Prostate gland (tissue), 2 donors: ENCODE results near the gene MIR17HG.

Source experiments
- CTCF ChIP-seq, 4 experiments: fragments of 200-600 bp in 2 of 4; fragments of 450-650 bp in 2 of 4; sonication (generic) in 2 of 4; IDR thresholded peaks; 1 replicate in 3 of 4; 2 replicates in 1 of 4; pipeline ENCODE4 v1.5.1; 2016 to 2019; ENCODE audit warnings: antibody characterized with exemption in 4 of 4, mild to moderate bottlenecking in 2 of 4, moderate library complexity in 2 of 4
- POLR2A ChIP-seq: fragments of 450-650 bp; IDR thresholded peaks from one replicate; pipeline ENCODE4 v1.6.1; 2016; ENCODE audit warnings: antibody characterized with exemption, mild to moderate bottlenecking
- POLR2AphosphoS5 ChIP-seq: sonication (generic); formaldehyde crosslinking; IDR thresholded peaks from one replicate; pipeline ENCODE4 v1.6.1; 2017; ENCODE audit warnings: antibody characterized with exemption

DNA sequence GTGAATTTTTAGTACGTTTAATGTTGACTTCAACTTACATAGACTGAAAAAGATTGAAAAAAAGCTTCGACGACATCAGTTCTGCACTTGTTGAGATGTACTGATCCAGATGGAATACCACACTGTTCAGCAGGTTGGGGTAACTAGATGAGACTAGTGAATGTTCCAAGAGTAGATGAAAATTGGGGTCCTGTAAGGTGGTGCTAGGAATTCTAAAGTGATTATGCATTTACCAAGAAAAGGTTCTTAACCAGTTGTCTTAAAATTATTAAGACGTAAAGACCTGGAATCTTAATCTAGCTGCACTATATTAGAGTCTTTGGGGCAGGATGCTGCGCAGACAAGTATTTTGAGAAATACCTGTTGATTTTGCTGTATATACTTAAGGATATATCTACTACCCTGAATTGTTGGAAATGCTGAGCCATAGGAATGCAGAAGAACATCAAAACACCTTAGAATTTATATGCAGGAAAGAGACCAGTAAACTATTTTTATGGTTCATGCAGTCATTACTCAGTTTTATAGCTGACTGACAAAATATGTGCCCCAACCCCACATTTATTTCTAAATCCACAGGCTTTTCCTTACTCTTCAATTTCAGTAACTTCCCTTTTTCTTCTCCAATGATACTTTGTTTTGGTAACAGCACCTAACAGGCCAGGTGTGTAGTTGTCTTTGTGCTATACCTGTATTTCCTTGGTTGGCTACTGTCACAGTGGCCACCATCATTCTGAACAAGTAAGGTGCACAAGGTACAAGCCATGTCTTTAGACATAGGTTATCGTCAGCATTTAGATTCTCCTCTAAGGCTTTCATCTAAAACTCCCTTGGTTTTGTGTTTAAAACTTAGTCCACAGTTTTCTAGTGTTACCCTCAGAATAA is 8.6 kb downstream of the MIR17HG start:
- TF ChIP-seq POLR2A (no peak), CTCF (IDR thresholded peaks at IDR 0.05) (no peak), POLR2AphosphoS5 (no peak)
